HG03432 (cell line): ENCODE data around the gene C9.
"Not testable (repeated sequence)": the region's sequence is repeated elsewhere in the genome, so short reads cannot be mapped to it uniquely, and the experiment has no call there.

Experiments used
- ATAC-seq: cut with Tn5 transposase; IDR thresholded peaks from one replicate; pipeline ENCODE4 v1.9.1; 2021; ENCODE audit warnings: mild to moderate bottlenecking, moderate library complexity; ENCODE audit not compliant: unreplicated experiment

The C9 gene

DNA sequence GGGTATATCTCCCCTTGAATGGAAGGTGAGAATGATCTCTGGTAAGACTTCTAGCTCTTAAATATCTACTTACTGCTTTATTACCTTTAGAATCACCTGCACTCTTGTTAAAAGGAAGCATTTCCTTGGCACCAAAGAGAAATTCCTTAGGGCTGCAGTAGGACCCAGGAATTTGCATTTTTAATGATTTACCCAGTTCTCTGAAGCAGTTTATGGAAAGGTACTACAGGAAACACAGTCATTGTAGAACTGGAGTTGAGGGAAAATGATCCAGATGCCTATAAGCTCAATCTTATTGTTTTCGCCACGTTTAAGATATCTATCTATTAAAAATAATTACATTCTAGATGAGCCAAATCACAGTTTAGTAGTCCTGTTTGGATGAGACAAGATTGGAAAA lies 9.5 kb upstream of the C9 start:
- ATAC-seq, result no peak

DNA sequence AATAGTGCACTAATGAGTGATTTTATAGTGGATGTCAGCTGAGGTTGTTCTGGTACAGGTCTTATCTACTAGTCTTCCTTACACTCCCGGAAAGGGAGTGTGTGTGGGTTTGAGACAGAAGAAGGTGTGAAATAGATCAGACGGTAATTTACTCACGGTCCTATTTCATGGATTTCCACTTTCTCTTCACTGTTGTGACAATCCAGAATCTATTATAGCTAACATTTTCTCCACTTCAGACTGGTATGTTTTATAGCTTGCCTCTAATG lies 7.0 kb upstream of the C9 start:
- ATAC-seq, result no peak

DNA sequence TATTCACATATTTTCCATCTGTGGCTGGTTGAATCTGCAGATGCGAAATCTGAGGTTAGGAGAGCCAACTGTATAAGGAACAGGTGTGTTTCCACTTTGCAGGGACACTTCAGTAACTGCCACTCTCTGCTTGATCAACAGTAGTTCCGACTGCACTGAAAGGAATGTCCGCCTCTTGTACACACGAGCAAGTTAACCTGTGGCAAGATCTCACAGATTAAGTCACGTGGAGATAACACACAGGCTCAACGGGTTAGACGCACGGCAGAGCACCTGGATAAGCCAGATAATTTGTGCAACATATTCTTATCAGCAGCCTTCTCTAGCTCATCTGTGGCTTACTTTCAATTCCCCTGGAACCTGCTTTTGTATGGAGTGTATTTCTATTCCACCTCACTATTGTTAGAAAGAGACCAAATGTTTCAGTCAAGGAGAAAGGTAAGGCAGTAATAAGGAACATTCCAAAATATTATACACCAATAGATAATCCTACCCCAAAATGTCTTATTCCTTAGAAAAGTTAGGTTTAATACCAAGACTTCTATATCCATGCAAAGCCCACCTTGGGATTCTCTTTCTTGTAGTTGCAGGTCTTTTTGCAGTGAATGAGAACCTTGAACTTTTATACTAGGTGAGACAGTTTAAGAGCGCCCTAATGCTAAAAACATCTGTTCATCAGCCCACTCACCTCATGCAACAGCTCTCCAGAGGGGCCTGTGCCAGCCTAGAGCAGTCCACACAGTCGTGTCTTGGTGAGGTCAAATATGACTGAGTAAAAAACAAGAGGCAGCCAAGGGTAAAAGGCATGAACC lies 6.5 kb upstream of the C9 start:
- no peak for ATAC-seq

DNA sequence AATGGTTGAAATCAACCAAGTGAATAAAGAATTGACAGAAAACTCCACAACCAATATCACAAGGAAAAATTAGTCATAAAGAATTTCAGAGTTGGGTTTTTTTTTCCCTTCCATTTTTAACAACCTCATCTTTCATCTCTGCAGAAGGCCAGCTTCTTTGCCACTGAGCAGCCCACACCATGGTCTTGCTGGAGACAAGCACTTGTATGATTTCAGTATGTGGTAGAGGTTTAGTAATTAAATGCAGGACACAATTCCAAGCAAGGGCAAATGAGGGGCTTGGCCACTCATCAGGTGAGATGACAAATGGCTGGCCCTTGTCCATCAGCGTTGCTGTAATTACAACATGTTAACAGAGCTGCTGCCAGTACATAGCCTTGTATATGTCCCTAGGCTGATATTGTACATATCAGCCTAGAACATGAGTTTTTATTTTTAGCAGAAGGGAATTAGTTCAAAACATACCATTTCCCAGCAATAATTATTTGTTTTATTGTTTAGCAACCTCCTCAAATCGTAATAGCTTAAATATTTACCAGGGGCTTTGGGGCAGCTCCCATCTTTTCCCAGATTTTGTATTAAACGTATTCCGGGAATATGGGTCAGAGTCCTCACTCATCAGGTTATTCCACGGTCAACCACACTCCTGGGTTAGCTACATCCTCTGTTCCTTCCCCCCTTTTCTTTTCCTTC lies 5.0 kb upstream of the C9 start:
- no peak for ATAC-seq

DNA sequence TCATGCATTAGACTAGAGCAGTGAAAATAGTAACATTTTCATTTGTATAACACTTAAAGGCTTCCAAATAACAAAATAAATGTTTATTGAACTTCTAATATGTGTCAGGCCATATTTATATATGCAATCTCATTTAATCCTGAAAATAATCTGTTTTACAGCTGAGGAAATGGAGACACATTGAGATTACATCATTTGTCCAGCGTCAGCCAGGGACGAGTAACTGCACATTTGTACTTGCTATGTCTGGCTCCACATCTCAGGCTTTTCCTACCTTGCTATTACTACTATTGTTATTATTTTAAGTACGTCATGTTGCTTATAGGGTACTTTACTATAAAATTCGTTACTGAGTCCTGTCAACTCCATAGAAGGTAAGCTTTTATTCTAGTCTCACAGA lies 3.8 kb upstream of the C9 start:
- no peak for ATAC-seq

DNA sequence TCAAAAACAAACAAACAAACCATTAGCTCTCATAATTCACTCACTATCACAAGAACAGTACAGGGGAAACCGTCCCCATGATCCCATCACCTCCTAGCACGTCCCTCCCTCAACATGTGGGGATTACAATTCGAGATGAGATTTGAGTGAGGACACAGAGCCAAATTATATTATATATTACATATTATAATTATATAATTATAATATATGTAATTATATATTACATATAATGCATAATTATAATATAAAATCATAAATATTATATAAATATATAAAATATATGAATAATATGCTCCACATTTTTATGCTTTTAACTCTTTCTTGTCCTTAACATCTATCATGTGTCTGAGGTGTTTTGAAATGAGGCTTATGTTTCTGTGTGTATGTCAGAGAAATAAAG lies 3.4 kb upstream of the C9 start:
- no peak for ATAC-seq

DNA sequence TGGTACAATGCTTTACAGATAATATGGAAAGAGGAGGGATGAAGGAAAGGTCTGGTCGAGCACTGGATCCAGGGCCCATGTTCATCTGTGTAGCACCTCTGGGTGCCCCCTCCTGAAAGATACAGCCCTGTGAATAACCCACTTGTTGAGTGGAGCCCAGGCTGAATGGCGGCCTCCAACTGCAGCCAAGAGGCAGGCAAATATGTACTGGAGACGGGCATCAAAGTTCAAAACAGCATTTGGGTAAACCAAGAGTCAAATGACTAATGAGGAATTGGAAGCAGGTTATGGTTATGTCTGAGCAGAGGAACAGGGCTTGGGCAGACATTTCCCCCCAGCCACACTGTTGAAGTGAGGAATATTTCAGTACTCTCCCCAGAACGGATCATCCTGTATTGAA lies 1.1 kb downstream of the C9 start:
- no peak for ATAC-seq

DNA sequence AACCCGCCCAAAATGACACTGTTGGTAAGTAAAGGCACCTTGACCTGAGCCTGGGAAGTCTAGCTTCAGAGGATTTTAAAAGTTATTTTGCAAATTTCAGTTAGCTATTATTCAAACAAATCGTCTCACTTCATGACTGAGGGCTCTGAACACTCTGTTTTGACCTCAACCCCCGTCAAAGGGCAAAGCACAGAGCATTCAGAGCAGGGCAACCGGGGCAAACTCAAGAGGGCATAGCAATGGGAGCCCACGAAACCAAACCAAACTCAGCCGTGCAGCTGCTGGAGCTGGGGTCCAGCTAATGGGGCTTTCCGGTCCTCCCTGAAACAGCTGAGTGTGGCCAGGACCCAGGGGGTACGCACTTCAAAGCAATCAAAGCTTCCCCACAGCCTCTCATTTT lies 1.6 kb downstream of the C9 start:
- ATAC-seq, result no peak

DNA sequence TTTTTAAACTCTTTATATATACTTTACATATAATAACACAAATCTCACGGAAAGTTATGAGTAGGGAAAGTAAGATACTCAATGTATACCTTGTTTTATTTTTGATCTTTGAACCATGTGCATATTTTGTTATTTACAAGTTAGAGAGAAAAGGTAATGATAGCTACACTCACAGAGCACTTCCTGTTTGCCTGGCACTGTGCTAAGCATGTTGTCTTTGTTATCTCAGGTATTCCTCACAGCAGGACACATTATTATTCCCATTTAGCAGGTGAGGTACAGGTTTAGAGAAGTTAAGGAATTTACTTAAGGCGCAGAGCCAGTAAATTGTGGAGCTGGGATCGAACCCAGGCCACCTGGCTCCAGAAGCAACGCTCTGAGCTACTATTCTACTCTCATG lies 3.0 kb downstream of the C9 start:
- no peak for ATAC-seq

DNA sequence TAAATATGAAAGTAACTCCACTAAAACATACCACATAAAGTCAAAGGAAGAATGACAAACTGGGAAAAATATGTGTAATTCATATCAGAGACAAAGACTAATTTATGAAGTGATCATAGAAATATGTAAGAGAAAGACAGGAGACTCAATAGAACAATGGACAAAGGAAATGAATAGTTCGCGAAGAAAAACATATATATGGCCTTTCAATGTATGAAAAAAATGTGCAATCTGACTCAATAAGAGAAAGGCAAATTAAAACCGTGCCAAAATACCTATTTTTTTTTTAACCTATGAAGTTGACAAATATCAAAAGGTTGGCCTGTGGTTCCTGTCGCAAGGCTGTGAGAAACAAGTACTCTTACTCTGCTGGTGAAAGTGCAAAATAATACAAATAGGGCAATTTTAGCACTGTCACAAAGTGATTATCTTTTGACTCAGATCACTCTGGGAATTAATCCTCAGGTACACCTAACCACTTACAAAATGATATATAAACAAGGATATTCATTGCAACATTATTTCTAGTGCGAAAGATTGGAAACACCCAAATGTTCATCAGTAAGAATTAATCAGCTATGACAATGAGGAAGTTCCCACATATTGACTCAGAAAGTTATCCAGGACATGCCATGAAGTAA lies 3.7 kb downstream of the C9 start:
- ATAC-seq, result no peak

DNA sequence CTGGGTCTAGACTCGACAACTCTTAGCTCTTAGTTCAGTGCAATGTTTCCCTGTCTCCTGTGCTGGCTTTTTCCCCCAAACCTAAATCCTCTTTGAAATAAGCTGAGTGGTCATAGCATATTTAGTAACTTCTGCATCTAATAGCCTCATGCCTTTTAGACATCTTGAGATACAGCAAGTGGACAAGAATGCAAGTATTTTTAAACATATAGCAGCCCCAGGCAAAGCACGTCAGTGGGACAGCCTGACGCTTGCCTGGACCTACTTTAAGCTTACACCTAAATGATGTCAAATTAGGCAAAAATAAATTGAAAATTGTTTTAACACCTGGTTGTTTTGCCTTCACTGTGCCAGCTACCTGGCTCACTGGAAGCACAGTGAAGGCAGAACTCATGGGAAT lies 8.0 kb downstream of the C9 start:
- ATAC-seq, result no peak

DNA sequence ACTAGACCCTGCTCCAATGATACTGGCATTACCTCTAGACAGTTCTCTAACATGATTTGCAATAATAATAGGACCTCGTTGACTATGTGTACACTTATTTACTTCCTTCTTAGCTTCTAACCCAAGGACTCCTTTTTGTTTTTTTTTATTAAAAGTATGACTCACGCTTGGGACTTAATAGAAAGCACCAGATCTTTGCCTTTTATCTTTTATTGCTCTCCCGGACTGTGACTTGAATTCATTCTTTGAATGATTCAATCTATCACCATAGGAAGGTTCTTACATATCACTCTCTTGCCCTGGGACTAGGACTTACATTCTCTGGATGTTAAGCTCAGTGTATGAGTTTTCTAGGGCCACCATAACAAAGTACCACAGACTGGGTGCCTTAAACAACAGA lies 9.0 kb downstream of the C9 start:
- no peak for ATAC-seq

DNA sequence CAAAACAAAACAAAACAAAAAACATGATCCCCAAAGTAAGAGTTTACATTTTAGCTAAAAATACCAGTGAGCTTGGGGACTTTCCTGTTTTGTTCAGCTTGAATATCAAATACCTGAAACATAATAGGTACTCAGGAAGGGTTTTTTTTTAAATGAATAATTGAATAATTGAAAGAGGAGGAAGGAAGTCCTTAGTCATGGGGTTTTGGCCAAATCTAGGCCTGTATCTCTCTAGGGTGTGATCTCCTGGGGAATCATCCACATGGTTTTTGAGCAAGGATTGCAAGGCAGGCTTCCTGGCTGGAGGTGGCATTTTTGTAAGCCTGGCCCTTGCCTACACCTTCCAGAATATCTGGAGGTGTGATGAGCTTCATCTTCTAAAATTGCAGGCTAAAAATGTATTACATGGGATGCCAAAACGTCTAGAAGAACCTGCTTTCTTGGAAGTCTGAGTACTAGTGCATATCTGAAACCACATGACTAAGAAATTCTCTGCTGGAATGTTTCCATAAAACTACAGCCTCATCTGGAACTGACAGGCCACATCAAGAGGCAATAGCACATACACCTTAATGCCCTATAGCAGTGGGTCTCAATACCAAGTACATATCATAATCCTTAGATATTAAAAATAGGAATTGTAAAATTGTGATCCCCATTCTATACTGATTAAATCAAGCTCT lies 10.4 kb downstream of the C9 start:
- no peak for ATAC-seq

DNA sequence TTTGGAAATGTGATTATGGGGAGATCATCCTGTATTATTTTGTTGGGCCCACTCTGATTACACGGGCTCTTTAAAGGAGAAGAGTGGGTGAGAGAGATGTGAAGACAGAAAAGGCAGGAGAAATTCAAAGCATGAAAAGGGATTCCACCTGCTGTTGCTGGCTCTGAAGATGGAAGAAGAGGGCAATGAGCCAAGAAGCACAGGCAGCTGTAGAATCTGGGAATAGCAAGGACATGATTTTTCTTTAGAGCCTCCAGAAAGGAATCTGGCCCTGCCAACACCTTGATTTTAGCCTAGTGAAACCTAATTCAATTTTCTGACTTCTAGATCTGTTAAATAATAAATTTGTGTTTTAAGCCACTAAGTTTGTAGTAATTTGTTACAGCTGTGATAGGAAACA lies 11.3 kb downstream of the C9 start:
- ATAC-seq, result no peak

DNA sequence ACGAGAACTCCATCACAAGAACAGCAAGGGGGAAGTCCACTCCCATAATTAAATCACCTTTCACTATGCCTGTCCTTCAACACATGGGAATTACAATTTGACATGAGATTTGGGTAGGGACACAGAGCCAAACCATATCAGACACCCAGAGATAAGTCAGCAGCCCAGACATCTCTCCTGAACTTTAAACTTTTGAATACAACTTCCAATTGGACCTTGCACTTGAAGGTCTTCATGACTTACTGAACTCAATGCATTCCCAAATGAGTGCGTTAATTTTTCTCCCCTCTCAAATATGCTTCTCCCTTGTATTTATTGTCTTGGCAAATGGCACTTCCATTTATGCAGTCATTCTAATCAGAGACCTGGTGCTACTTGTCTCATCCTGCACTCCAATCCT lies 12.1 kb downstream of the C9 start:
- ATAC-seq, result no peak

DNA sequence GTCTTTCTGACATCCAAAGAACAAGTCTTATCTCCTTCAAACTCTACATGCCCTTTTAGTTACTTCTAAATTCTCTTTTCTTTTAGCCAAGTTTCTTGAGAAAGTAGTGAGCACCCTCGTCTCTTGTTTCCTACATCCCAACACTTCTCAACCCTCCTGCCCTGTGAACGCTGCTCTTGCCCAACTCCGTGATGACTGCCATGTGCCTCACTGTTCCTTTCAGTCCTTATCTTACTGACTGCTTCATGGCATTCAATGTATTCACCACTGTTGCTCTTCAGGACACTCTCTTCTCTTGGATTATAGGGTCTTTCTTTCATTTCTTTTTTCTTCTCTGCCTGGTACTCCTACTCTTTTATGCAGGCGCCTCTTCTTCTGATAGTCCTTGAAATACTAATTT lies 14.8 kb downstream of the C9 start:
- no peak for ATAC-seq

DNA sequence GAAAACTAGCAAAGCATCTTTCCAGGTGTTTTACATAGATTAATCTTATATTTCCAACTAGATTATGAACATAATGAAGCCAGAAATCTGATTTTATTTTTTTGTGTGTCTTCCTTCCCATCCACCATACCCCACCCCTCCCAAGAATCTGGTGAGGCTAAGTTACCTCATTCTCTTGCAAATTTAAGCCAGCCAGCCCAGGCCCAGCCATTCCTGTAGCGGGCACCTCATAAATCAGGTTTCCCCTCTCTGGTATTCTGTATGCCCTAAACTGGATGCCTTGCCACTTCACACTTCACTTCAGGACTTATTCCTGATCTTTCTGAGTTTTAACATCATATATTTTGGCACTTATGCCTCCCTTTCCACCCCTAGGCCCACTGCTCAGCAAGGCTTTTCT lies 21.8 kb downstream of the C9 start:
- no peak for ATAC-seq

DNA sequence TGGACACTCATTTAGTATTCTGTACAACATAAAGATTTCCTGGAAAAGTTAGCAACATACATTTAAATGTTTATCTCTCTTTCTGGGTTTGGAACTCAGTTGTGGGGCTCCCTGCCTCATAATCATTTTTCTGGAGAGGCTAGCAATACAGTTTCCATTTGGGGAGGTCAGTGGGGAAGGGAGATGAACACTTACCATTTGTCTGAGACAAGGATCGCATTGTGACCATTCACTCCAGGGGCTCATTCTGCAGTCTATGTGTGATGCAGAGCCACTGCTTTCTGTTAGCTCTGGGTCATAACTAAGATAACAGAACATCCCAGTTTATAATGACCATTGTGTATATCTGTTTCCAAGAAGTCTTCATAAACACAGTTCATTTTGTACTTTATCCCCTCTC lies 22.4 kb downstream of the C9 start:
- ATAC-seq, result no peak

DNA sequence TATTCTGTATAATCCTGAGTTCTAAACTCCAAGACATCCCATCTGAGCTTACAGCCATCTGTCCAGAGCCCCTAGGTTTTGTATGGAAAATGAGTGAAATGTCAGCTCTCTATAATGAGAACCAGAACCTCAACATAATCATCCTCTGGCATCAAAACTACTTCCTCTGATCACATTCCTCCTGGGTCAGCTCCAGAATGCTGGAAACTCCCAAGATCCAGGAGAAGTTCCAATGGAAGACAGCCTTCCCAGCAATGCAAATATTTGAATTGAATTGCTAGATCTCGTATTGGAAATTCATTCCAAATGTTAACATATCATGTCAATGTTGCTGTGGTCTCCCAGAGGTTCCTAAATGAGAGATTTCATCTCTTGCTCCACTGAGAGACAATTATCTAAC lies 23.8 kb downstream of the C9 start:
- ATAC-seq, result no peak

DNA sequence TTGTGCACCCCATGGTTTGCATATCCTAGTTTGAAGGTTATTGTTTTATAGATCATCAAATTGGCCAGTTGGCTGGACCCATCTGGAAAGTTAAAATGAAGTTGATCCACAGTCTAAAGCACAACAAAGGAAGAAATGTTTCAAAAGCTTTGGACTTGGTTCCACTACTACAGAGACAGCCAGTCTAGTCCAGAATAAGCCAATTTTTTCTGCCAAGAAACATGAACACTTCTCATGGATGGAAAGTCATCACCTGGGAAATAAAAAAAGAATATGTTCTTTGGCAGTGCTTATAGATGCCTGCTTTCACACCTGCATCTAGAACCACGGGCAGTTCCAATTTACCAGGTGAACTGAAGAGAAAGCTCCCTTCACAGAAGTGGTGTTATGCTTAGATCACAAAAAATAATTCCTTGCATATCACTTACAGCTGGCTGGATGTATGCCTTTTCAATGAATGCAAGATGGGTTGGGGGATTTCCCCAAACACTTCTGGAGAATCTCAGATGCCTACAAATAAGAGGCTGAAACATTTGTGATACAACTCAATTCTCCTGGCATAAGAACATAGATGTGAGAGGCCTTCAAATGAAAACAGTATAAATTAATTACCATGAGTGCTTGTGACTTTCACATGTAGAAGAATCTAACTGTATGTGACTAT lies 26.9 kb downstream of the C9 start:
- ATAC-seq, result no peak

DNA sequence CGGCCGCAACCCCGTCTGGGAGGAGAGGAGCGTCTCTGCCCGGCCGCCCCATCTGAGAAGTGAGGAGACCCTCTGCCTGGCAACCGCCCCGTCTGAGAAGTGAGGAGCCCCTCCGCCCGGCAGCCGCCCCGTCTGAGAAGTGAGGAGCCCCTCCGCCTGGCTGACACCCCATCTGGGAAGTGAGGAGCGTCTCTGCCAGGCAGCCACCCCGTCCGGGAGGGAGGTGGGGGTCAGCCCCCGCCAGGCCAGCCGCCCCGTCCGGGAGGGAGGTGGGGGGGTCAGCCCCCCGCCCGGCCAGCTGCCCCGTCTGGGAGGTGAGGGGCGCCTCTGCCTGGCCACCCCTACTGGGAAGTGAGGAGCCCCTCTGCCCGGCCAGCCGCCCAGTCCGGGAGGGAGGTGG lies 30.0 kb downstream of the C9 start:
- ATAC-seq, result not testable (repeated sequence)
